H4 (cell line): ENCODE measurements around the gene ADGRF1. TPM values are rescaled to one million over a fixed set of nuclear protein-coding genes. Genes with fewer than 3 reads are reported as not detected.
"Not testable (repeated sequence)": the region's sequence is repeated elsewhere in the genome, so short reads cannot be mapped to it uniquely, and the experiment has no call there.

Experiments
- DNase-seq: peaks from one replicate; pipeline ENCODE4 v3.0.0-alpha.2; 2015; ENCODE audit warnings: low spot score
- total RNA-seq: library from RNA; depleted of rRNA; stranded (reverse); fragments of >200 nt; shearing (Covaris generic); gene quantifications from 2 replicates; pipeline ENCODE4 v1.2.3, GENCODE V29; 2014

Gene ADGRF1
- total RNA-seq, 1 experiment from 2014 or later = 0.17 TPM

DNA sequence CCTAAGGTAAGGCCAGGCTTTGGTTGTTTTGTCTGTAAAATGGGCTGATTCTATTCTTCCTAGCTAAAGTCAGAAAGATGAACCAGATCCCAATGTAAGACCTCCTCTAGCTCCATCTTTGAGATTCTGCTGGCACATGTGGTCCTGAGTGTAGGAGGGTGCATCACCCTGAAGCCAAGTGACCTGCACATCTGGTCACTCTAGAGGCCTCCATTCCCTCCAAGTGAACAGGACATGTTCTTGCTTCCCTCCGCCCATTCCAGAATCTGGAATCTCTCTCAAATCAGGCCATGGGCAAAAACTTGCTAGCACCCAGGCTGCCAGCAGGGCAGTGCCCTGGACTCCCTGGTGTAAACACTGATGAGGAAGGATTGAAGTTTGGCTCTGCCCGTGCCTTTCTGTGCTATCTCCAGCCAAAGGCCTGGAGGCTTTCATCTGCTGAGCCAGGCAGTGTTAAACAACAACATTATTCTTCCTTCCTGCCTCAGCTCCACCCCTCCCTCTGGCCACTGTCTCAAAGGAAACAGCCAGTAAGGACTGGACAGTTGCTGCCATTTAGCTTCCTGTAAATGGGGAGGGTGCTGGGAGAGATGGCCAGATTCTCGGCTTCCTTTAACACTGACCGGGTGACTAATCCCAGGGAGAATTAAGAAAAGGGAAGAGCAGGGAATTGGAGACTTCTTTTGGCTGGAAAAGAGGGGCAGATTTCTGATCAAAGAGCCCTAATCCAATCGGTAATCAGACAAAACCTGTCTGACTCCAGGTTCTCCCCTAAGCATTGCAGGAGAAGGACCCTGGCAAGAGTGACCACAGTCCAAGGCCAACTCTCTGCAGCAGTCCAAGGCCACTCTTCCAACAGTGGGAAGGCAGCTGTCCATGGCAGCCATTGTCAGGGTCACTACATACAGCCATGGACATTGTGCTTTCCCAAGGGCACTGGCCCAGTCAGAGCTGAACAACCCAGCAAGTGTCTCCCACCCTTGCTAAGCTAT is 19.5 kb upstream of the ADGRF1 start:
- DNase-seq = peak; percentile 15

DNA sequence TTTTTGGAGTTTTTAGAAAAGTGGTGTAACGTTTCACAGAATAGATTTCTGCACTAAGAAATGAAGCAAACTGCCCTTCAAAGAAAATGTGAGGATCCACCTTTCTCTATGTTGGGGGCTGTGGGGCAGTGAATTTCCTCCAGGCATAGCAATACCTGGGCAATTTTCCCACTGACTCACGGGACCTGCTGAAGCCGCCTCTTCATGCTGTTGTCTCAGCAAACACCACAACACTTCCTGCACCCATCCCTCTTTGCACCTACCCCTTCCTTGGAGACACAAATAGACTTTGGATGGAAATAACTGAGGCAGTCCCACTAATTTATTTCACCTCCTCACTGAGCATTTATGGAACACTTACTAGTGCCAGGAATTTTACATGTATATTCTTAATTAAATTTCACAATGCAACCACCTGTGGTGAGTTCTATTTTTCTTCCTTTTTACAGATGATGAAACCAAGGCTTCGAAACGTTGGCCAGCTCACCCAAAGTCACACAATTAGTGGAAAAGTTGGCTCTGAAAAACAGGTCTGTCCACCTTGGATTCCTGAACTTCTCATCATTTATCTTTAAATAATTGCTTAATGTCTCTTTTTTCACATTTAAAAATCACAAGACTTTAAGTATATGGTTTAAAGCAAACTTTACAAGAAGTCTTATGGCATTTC is 17.2 kb upstream of the ADGRF1 start:
- no peak for DNase-seq

GRCh38 chr6:47057830-47058540 is 15.9 kb upstream of the ADGRF1 start:
- no peak for DNase-seq

DNA sequence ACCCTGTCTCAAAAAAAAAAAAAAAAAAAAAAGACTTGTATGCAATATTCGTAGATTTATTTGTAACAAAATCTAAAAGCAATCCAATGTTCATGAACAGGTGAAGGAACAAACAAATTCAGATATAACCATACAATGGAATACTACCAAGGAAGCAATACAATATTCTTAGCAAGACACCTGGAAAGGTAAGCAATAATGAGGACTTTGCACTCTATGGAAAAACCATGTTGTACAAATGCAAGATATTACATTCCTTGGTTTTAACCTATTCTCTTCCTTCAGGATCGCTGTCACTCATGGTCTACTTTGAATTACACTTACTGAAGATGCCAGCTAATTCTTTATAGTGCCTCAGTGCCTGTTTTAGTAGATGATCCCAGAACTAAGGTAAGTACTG is 14.7 kb upstream of the ADGRF1 start:
- DNase-seq = no peak

DNA sequence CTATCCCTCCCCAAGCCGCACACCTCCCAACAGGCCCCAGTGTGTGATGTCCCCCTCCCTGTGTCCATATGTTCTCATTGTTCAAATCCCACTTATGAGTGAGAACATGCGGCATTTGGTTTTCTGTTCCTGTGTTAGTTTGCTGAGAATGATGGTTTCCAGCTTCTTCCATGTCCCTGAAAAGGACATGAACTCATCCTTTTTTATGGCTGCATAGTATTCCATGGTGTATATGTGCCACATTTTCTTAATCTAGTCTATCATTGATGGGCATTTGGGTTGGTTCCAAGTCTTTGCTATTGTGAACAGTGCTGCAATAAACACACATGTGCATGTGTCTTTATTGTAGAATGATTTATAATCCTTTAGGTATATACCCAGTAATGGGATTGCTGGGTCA is 12.2 kb upstream of the ADGRF1 start:
- DNase-seq = not testable (repeated sequence)

DNA sequence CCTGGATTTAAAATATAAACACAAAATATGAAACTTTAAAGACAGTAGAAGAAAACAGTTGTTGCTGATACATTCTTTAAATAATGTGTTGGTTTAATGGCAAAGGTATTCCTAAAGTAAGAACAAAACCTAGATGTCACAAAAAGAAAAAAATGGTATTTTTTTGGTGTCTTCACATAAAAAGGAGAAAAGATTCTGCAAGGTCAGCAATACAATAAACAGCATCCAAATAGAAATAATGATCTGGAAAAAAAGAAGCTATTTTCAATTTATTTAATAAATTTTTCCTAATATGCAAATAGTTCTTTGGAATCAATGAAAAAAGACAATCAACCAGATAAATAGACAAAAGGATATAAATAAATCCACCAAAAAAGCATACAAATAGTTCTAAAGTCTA is 6.5 kb upstream of the ADGRF1 start:
- DNase-seq = no peak

GRCh38 chr6:47047479-47048407 is 5.6 kb upstream of the ADGRF1 start:
- peak; percentile 95 for DNase-seq

- DNase-seq = no peak
Measured at GRCh38 chr6:47047097-47047478, 5.0 kb upstream of the ADGRF1 start.

GRCh38 chr6:47044397-47044796 is 2.3 kb upstream of the ADGRF1 start:
- DNase-seq = peak; percentile 64

DNA sequence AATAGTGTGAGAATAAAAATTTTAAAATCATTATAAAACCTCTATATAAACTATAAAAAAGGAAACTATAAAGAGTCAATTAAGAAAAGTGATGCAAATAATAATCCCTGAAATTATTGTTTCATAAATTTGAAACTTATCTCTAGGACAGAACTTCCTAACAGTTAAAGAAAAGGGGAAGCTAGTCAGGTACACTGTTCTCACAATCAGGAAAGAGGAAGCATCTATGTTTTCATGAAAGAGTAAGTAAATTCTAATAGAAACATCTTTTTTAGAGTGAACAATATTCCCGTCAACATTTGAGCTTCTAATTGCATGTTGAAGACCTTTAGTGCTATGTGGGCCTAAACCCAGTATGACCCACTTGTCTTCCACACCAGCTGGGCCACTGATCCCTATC is 1.2 kb upstream of the ADGRF1 start:
- DNase-seq = no peak

DNA sequence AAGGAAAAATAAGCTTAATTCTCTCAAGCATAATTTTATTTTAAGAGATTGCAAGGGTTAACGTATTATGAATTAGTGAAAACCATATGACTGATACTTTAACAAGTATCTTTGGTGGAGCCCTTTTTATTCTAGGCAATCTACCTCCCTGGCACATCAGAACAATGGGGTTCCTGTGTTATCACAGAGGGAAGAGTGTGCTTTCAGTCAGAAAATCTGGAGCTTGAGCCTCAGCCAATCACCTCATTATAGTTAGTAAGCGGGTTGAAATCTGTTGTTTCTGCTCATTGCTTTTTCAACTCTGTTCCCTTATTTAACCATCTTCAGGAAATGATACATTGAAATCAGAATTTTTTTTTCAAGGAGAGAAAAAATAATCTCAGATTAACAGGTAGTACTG is 391 bp downstream of the ADGRF1 start:
- no peak for DNase-seq

DNA sequence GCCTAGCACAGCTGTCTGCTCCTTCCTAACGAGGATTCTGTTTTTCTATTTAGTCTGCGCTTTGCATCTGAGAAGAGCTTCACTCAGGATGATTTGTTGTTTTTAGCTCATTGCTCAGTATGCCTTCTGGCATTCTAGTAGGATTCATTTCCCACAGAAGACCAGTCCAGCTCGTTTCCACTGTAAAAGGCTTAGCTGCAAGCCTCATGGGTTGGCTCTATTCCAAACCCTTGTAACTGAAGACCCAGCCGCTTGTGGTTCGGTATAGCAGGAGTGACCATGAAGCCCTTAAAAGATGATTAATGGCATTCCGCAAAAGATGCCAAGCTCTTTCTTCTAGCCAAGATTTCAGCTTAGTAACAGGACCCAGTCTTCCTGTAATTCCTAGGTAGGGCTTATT is 7.2 kb downstream of the ADGRF1 start:
- DNase-seq = peak; percentile 98

DNA sequence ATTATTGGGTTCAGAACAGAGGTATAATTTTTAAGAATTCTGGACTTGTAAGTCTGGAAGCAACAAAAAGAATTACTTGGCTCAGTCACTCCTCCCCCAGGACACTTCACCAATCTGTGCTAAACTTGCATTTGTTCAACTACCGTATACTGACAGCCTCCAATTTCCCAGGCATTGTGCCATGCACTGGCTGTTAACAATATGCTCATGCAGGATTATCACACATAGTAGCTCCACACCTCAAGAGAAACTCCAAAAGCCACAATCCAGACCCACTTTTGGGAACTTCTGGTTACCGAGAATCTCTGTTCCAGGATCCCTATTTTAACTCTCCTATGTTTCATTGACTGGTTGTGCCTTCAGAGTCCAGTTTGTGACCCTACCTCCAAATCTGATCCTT is 7.7 kb downstream of the ADGRF1 start:
- peak; percentile 27 for DNase-seq

GRCh38 chr6:47032974-47033765 is 9.0 kb downstream of the ADGRF1 start:
- DNase-seq = no peak

DNA sequence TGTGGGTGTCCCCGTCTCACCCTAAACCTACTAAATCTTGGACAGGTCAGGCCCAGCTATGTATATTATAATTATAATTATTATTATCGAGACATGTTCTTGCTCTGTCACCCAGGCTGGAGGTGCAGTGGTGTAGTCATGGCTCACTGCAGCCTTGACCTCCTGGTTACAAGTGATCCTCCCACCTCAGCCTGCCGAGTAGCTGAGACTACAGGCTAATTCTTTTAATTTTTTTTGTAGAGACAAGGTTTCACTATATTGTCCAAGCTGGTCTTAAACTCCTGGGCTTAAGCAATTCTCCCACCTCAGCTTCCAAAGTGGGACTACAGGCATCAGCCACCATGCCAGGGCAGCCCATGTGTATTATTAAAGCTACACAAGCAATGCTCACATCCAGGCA is 10.5 kb downstream of the ADGRF1 start:
- DNase-seq = no peak

- DNase-seq = no peak
Measured at GRCh38 chr6:47029865-47030561, 12.1 kb downstream of the ADGRF1 start.

DNA sequence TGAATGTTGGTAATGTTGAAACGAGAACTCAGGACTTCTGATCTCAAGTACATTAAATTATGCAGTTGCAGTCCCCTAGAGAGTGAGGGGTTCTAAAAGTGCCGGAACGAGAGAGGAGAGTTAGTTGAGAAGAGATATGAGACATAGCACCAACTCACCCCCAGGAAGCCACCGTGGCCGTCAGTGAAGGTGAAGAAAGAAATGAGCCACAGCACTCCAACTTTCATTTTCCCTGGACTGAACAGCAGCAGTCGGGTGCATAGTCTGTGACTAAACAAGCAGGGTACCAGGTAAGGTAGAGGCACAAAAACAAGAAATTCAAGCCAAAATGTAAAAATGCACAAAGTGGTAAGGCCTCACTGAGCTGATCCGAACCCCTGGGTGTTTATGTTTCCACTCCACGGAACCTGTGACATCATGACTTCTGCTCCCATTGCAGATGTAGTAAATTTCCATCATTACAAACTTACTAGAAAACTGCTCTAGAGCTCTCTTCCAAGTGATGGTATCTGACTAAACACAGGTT is 13.2 kb downstream of the ADGRF1 start:
- no peak for DNase-seq

GRCh38 chr6:47027315-47027714 is 14.8 kb downstream of the ADGRF1 start:
- DNase-seq = no peak

DNA sequence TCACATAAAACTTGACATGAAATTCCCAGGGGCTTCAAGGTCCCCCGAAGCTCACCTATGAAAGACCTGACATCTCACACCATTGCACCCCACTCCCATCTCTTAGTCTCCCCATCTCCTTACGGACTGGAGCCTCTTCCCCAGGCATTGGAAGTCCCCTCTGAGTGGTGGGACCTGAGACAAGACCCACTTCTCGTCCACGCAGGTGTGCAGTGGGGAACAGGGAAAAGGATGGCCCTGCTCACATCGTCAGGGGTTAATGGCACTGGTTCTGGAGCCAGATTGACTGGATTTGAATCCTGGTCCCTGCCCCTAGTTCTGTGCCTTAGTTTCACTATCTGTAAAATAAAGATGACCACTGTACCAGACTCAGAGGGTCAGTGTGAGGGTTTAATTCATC is 15.5 kb downstream of the ADGRF1 start:
- DNase-seq = no peak

DNA sequence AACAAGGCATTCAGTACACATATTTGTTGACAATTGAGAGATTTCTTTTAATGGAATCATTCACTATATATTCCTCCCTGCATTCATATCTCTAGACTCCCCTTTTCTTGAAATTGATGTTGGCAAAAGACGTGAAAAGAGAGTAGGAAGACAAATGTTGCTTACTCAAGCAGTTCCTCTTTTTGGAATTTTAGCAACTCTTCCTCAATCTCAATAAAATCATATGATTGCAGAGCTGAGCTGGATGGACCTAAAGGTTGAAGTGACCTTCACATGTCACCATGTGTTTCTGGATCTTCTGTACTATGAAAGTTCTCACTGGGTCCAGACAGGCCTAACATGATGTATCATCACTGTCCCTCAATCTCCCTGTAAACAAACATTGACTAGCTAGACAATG is 18.6 kb downstream of the ADGRF1 start:
- no peak for DNase-seq
